Posterior cingulate gyrus (tissue), 11 donors: Measurements from ENCODE around the gene TENM3.

Experiments used
- DNase-seq, 10 donors: peaks; one replicate each; pipeline versions ENCODE4 v3.0.0 to v3.0.0-alpha.2; 2020 to 2021; ENCODE audit warnings: mixed read lengths in 3 of 10
- intact Hi-C: fragments of 100-400 bp; cut with DNase I; formaldehyde crosslinking; loops from one replicate; pipeline ENCODE4 v1.15.1; 2023

The TENM3 gene

DNA sequence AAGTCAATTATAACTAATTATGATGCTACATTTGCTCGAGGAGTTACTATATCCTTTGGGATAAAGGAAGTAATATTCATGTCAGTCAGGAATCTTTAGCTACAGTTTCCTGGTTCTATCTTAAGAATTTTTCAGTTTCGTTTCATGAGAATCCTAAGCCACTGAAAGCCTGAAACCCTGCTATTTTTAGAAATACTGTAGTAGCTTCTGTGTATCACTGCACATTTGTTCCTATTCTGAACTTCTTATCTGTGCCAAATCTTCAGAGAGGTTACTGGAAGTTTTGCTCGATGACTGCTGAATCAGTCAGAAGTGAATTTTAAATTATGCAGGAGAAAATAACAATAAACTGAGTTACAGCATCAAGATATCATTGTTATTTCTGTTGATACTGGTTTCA lies 249.2 kb downstream of the TENM3 start:
- intact Hi-C loops: no loop called here
- DNase-seq: no peak

GRCh38 chr4:182493377-182493776 lies 250.2 kb downstream of the TENM3 start:
- intact Hi-C loops: no loop called here
- no peak for DNase-seq

- no peak for DNase-seq
- intact Hi-C loops: no loop called here
Measured at GRCh38 chr4:182494103-182494502, 250.9 kb downstream of the TENM3 start.

GRCh38 chr4:182495031-182495430 lies 251.8 kb downstream of the TENM3 start:
- no peak for DNase-seq
- intact Hi-C loops: no loop called here

DNA sequence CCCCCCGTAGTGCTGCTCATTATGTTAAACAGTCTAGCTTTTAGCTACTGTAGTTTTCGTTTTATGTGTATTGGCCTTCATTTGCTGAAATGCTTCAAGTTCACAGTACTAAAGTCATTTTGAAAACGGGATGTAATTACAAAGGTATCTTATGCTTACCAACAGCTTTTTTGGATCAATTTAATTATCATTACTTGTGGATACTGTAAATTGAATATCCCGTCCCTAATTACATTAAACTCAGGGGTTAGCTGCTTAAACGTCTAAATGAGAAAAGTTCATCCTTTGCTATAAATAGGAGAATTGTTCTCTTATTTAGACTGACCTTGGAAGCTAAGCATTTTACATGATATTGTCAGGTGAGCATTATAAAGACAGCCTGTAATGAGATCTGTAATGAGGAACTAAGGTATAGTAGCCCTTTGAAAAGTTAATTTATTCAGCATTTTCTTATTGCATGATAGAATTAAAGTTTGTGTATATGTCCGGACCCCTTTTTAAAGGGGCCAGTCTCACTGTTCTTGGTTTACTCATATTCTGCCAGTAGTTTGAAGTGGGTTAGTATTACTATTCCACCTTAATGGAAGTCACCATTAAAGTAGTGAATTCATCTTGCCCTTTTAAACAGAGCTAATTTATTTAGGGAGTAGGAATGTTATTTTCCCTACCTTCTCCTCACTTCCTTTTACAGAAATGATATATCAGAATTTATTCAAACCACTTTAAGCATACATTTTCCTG lies 252.6 kb downstream of the TENM3 start:
- no peak for DNase-seq
- intact Hi-C loops: no loop called here

- no peak for DNase-seq
- intact Hi-C loops: no loop called here
Measured at GRCh38 chr4:182496408-182496807, 253.2 kb downstream of the TENM3 start.

DNA sequence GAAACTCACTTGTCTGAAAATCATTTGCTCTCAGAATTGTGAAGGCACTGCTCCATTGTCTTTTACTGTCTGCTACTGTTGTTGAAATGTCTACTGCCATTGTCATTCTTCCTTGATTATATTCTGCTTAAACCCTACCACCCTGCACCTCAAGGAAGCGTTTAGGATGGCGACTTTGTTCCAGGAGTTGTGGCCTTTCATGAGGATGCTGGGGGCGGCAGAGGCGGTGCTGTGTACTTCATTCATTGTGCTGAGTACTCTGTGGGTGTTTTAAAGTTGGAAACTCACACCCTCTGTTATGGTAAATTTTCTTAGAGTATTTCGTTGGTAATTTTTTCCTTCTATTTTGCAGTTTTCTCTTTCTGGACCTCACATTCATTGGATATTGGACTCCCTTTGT lies 258.9 kb downstream of the TENM3 start:
- peak in 2 of 10 donors; percentile 35 to 60 for DNase-seq
- intact Hi-C loops: no loop called here

GRCh38 chr4:182504463-182504862 lies 261.3 kb downstream of the TENM3 start:
- intact Hi-C loops: no loop called here
- DNase-seq: no peak

DNA sequence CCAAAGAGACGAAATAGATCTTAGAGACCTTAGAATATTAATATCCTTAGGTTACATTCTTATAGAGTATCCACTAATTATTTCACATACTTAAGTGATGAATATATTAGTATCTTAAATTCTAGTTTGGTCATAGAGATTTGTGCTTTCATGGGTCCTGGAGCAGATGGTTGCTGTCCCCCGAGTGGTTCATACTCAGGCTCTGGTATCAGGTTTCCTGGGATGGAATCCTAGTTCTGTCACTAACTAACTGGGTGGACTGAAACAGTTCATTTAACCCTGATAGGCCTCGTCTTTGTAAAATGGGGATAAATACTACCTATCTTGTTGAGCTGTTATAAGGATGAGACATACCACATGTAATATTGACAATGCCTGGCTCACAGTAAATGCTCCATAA lies 264.6 kb downstream of the TENM3 start:
- DNase-seq: no peak
- intact Hi-C loops: no loop called here

DNA sequence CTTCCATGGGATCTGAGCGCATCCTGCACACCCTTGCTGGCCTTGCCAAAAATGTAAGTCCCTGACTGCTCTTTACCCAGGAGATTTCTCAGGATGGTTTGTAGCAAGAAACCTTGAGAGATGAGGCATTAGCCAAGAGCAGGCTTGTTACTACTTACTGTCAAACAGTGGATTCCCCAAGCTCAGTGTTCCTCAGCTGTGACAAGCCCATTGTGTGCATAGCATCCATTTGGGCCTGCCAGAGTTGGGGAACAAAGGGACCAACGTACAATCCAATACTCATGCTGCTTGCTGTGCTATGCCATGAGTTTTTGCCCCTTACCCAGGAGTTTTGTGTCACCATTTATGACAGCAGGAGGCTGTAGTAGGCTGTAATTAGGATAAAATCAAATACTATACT lies 267.6 kb downstream of the TENM3 start:
- DNase-seq: no peak

DNA sequence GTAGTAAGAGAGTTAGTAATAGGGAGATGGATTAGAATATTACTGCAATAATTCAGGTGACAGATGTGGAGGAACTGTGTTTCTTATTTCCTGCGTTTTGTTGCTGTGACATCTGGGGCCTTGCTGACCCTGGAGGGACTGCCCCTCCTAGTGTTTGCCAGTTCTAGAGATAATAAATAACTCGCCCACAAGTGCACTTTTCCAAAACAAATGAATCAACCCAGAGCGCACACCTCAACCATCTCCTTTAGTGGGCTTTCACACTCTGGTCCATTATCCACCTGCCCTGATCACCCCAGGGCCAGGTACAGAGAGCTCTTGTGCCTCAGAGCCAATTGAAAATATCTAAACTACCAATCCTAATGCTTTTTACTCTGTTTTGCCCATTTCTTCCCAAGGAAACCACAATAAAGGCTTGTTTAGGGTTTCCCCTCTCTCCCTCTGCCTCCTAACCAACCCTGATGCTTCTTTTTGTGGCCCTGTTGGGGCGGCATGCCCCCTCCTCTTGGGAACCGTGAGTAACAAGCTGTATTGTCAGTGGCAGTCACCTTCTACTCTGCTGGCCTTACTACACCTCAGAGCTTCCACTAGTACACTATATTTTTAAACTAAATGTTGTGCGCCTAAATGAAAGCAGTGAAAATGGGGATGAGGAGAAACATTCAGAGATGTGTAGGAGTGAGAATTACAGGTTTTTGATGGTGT lies 270.5 kb downstream of the TENM3 start:
- DNase-seq: no peak
- intact Hi-C loops: no loop called here

More for the DNA sequence above, 267.6 kb downstream of the TENM3 start:
- intact Hi-C loops: no loop called here

DNA sequence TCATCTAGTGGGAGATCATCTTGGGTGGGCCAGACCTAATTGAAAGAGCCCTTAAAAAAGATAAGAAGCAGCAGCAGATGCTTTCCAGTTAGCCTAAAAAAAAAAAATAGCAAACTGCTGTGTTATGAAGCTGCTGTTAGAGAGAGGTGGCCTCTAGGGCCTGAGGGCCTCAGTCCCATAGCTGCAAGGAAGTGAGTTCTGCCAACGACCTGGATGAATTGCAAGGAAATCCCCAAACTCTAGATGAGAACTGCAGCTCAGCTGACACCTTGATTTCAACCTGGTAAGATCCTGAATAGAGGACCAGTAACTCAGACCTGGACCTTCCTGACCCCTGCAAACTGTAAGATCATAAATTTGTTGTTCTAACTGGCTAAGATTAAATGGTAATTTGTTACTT lies 275.2 kb downstream of the TENM3 start:
- intact Hi-C loops: no loop called here

GRCh38 chr4:182519528-182519927 lies 276.3 kb downstream of the TENM3 start:
- intact Hi-C loops: no loop called here
- no peak for DNase-seq

More for the DNA sequence above, 275.2 kb downstream of the TENM3 start:
- DNase-seq: no peak

GRCh38 chr4:182521011-182521410 lies 277.8 kb downstream of the TENM3 start:
- DNase-seq: no peak
- intact Hi-C loops: no loop called here

DNA sequence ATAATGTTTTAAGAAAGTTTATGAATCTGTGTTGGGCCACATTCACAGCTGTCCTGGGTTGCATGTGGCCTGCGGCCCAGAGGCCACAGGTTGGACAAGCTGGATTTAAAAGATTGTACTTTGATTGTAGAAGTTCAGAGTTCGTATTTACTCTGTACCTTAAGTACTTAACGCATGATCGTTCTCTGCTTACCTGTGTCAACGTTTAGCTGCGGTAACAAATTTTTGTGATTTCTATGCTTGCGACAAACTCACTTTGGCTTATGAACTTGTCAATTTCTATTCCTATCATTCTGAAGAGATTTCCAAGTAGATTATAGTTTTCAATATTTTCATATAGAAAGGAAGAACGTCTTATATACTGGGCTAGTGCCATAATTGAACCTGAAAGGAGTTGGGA lies 285.6 kb downstream of the TENM3 start:
- intact Hi-C loops: no loop called here
- DNase-seq: no peak

DNA sequence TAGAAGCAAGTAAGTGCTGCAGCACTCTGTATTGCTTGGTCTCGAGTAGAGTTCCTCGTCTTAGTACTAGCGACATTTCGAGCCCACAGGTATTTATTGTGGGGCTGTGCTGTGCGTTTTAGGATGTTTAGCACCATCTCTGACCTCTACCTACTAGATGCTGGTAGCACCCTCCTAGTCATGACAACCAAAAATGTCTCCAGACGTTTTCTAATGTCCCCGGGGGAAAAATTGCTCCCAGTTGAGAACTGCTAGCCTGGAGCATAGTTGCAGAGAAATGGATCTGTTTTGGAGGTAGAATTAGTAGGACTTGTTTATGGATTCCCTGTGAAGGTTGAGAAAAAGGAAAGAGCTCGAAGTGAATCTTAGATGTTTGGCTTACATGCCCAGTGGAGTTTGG lies 287.2 kb downstream of the TENM3 start:
- no peak for DNase-seq
- intact Hi-C loops: no loop called here

GRCh38 chr4:182531555-182532162 lies 288.5 kb downstream of the TENM3 start:
- DNase-seq: no peak
- intact Hi-C loops: no loop called here

- intact Hi-C loops: no loop called here
- DNase-seq: no peak
Measured at GRCh38 chr4:182532441-182532840, 289.2 kb downstream of the TENM3 start.

DNA sequence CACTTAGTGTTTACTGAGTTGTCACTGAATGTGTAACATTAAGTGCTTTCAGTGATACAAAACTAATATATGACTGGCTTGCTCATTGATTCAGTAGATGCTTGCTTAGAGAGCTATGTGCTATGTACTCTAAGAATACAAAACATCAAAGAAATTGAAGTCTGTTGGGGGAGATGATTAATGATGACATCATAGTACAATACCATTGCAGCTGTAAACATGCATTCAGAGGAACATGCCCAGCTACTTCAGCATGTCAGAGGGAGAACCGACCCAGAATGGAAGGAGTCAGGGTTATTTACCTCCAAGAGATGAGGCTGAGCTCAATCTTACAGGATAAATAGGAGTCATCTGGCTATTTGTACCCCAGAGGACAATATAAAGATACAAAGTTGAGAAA lies 290.8 kb downstream of the TENM3 start:
- DNase-seq: no peak
- intact Hi-C loops: no loop called here

- no peak for DNase-seq
- intact Hi-C loops: no loop called here
Measured at GRCh38 chr4:182536221-182536811, 293.1 kb downstream of the TENM3 start.

DNA sequence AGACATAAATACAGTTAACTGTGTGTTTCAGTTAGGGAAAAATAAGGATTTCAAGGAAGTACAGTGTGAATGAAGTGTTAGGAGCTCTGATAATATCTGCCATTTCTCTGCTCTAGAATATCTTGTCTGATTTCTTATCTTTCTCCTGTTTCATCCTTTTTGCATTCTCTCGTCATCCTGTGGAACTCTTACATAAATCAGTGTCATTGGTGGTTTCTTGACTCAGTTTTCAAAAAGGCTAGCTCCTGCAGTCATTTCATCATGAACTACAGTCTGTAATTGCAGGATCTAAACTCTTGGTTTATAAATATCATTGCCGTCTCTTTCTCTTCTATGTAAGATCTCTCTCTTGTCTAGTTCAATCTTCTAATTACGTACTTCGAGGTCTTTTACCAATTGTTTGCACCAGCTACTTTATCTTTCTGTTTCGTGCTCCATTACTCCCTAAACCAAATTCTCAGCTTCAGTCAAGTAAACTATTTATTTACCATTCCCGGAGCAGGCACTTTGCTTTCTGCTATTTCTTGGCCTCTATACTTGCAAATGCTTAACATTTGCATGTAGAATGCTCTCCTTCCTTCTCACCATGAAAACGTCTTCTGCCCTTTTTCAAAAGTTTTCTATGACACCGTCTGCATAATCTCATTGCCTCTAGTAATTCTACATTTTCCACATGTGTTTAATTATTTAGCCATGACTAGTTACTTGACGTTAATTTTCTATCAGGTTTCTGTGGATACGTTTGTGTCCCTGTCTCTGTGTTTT lies 294.0 kb downstream of the TENM3 start:
- intact Hi-C loops: no loop called here
- DNase-seq: no peak
